RWPE1 (cell line): ENCODE results near the gene HMOX1.

Experiments used
- CTCF ChIA-PET: fragments of 350-600 bp; sonication (Branson Sonifier 250); formaldehyde crosslinking; extraction: SDS; loops from one replicate; lab custom pipeline; 2021; lab: Yijun Ruan, JAX
- POLR2A ChIA-PET: fragments of 400-600 bp; formaldehyde crosslinking; extraction: SDS; loops from one replicate; lab custom pipeline; 2020; ENCODE audit warnings: antibody characterized with exemption; ENCODE audit not compliant: low non-redundant PET; lab: Yijun Ruan, JAX
- DNase-seq: peaks from one replicate; pipeline ENCODE4 v3.0.0; 2012; ENCODE audit warnings: low spot score
- H3K27ac ChIP-seq: fragments of 450-650 bp; 2 replicates; pipeline ENCODE4 v1.5.1; 2017
- CTCF ChIP-seq: fragments of 450-650 bp; conservative IDR thresholded peaks from 2 replicates; pipeline ENCODE4 v1.5.1; 2017; ENCODE audit warnings: low read depth, mild to moderate bottlenecking

HMOX1 gene

GRCh38 chr22:35377735-35378134 lies 3.2 kb upstream of the HMOX1 start:
- DNase-seq, result no peak
- no peak for TF ChIP-seq CTCF
- POLR2A ChIA-PET, result no interaction called here
- CTCF ChIA-PET, result no interaction called here
- peak overlapping the region; percentile 77 for H3K27ac ChIP-seq

DNA sequence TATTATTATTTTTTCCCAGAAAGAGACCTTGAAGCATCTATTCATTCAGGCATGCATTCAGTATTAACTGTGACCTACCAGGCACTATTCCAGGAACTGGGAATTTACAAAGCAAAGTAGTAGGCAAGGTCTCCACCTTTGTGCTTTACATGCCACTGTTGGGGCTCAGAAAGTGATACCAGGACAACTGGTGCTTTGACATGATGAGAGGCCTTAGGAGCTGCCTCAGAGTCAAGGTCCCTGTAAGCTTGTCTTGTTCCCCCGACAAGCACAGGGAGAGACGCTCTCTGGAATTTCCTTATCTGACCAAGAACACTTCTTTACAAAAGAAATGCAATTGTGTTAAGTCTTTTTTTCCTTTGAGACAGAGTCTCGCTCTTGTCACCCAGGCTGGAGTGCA lies 2.3 kb upstream of the HMOX1 start:
- no peak for DNase-seq
- ChIA-PET CTCF (no interaction called here), POLR2A (no interaction called here)
- no peak for TF ChIP-seq CTCF
- no peak overlapping the region for H3K27ac ChIP-seq

- H3K27ac ChIP-seq, result peak overlapping the region; percentile 73
- no peak for TF ChIP-seq CTCF
- POLR2A ChIA-PET, result interaction anchor here (0.6 kb wide), 1 partner anchor 353 kb away, joined by 5 read pairs; no protein-coding TSS in a partner anchor
- DNase-seq, result no peak
- CTCF ChIA-PET, result interaction anchor here (0.5 kb wide), 1 partner anchor 248 kb away, joined by 5 read pairs; no protein-coding TSS in a partner anchor
These were observed 1.5 kb upstream of the HMOX1 start for GRCh38 chr22:35379146-35379993.

DNA sequence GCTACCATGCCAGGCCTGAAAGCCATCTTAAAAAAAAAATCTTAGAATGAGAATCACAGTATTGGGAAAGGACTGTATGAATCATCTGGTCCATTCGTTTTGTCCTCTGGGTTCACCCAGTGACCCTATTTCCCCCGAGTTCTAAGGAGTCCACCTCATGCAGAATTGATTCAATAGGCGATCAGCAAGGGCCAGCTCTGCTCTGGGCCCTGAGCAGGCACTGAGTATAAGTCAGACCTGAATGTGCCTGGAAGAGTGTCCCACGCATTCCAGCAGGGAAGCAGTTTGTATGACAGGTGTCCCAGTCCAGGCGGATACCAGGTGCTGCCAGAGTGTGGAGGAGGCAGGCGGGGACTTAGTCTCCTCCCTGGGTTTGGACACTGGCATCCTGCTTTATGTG lies 883 bp upstream of the HMOX1 start:
- peak overlapping the region; percentile 73 for H3K27ac ChIP-seq
- POLR2A ChIA-PET, result interaction anchor here (0.6 kb wide), 2 partner anchors 38 to 353 kb away, joined by 3 to 5 read pairs; no protein-coding TSS in a partner anchor
- CTCF ChIA-PET, result interaction anchor here (0.5 kb wide), 1 partner anchor 247 kb away, joined by 5 read pairs; no protein-coding TSS in a partner anchor
- DNase-seq, result no peak
- TF ChIP-seq CTCF, result no peak

DNA sequence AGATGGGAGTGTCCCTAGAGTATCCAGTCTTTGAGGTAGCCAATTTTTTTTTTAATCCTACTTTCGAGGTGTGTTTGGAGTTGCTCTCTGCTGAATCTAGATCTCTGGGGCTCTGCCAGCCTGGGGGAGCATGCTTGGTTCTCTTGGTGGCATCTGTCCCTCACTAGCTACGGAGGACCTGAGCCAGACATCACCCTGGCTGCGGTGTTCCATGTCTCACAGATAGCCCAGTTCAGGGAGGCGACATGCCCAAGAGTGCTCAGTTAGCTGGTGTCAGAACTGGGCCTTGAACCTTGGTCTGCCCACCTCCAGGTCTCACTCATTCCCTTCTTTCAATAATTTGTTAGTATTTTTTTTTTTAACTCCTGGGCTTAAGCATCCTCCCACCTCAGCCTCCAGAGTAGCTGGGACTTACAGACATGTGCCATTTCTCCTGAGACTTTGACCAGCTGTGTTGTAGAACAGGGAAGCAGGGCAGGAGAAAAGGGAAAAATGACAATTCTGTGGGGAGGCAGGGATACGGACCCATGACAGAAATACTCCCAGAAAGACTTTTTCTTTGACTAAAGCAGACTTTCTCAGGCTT lies 621 bp downstream of the HMOX1 start:
- TF ChIP-seq CTCF, result no peak
- ChIA-PET CTCF (no interaction called here), POLR2A (no interaction called here)
- DNase-seq, result no peak
- H3K27ac ChIP-seq, result peak overlapping the region; percentile 73

GRCh38 chr22:35383679-35384071 lies 2.8 kb downstream of the HMOX1 start:
- H3K27ac ChIP-seq, result no peak overlapping the region
- ChIA-PET CTCF (no interaction called here), POLR2A (no interaction called here)
- no peak for TF ChIP-seq CTCF
- DNase-seq, result no peak
